HCT116 (cell line): ENCODE measurements around the gene NR2C2. TPM values are rescaled to one million over a fixed set of nuclear protein-coding genes. Genes with fewer than 3 reads are reported as not detected.

Source experiments
- ATAC-seq: fragments of 200-7000 bp; cut with Tn5 transposase; 2 replicates; pipeline ENCODE4 v1.9.1; 2020; ENCODE audit warnings: mild to moderate bottlenecking, moderate library complexity
- BruUV-seq: library from RNA; stranded (reverse); fragments of 400-500 nt; replicated peaks from 2 replicates; lab custom pipeline; 2021; lab: Mats Ljungman, UMichigan
- CTCF ChIA-PET: fragments of 300-600 bp; sonication (Branson Sonifier 250); formaldehyde crosslinking; loops from one replicate; lab custom pipeline; 2021; ENCODE audit warnings: antibody characterized with exemption; lab: Charles Lee
- POLR2A ChIA-PET: fragments of 300-600, 350-600 bp; sonication (Branson Sonifier 250); formaldehyde crosslinking; loops from one replicate; lab custom pipeline; 2021; ENCODE audit warnings: antibody characterized with exemption; lab: Charles Lee
- RAD21 ChIA-PET, 2 experiments: fragments of 300-600 bp; sonication (Branson Sonifier 250); formaldehyde crosslinking; loops; one replicate each; lab custom pipeline; 2023; ENCODE audit warnings: low total read pairs in 2 of 2; ENCODE audit not compliant: uncharacterized antibody in 2 of 2, unreplicated experiment in 2 of 2, low non-redundant PET in 1 of 2; lab: Charles Lee
- DNase-seq: peaks from one replicate; pipeline ENCODE4 v3.0.0-alpha.2; 2010; ENCODE audit warnings: low read depth, low spot score
- H2AFZ ChIP-seq: fragments of 200-600 bp; shearing (Covaris generic), sonication (generic); 2 replicates; pipeline ENCODE4 v1.6.1; 2017; ENCODE audit warnings: low read depth, mixed run types, mixed read lengths, antibody characterized with exemption, low read length; ENCODE audit not compliant: poor library complexity, severe bottlenecking
- H3K27ac ChIP-seq: 2 replicates; pipeline ENCODE4 v1.5.1; 2012; ENCODE audit warnings: low read depth, low read length
- H3K27me3 ChIP-seq: fragments of 200-600 bp; sonication (generic); 2 replicates; pipeline ENCODE4 v1.6.1; 2016; ENCODE audit warnings: mixed run types, low read length, mixed read lengths; ENCODE audit not compliant: insufficient read depth
- H3K36me3 ChIP-seq, 2 experiments: fragments of 200-500 bp in 1 of 2; fragments of 200-600 bp in 1 of 2; sonication (Bioruptor generic) in 1 of 2; sonication (generic) in 1 of 2; 2 replicates each; pipeline versions ENCODE4 v1.5.1 to v1.6.1; 2014 to 2016; ENCODE audit warnings: low read length in 2 of 2, inconsistent platforms in 1 of 2, mixed read lengths in 1 of 2, mixed run types in 1 of 2; ENCODE audit not compliant: insufficient read depth in 2 of 2, control insufficient read depth in 1 of 2
- H3K4me1 ChIP-seq, 2 experiments: fragments of 200-600 bp in 1 of 2; sonication (generic) in 1 of 2; 2 replicates each; pipeline versions ENCODE4 v1.5.1 to v1.6.1; 2012 to 2017; ENCODE audit warnings: low read length in 2 of 2, inconsistent platforms in 1 of 2, mild to moderate bottlenecking in 1 of 2, mixed read lengths in 1 of 2, mixed run types in 1 of 2, moderate library complexity in 1 of 2; ENCODE audit not compliant: insufficient read depth in 2 of 2, control insufficient read depth in 1 of 2
- H3K4me2 ChIP-seq: fragments of 200-600 bp; sonication (generic); 2 replicates; pipeline ENCODE4 v1.6.1; 2017; ENCODE audit warnings: mixed run types, low read length, mixed read lengths
- H3K4me3 ChIP-seq, 2 experiments: fragments of 200-600 bp in 1 of 2; sonication (generic) in 1 of 2; replicated peaks in 1 of 2; 2 replicates each; pipeline ENCODE4 v1.5.1; 2011 to 2016; ENCODE audit warnings: low read length in 2 of 2, control low read depth in 1 of 2, low read depth in 1 of 2, mild to moderate bottlenecking in 1 of 2, mixed read lengths in 1 of 2, mixed run types in 1 of 2
- H3K79me2 ChIP-seq: fragments of 200-600 bp; sonication (generic); 2 replicates; pipeline ENCODE4 v1.6.1; 2017; ENCODE audit warnings: mild to moderate bottlenecking, mixed run types, low read length, moderate library complexity, mixed read lengths; ENCODE audit not compliant: insufficient read depth
- H3K9ac ChIP-seq: fragments of 200-600 bp; sonication (generic); 2 replicates; pipeline ENCODE4 v1.6.1; 2016; ENCODE audit warnings: low read length, mixed read lengths
- H3K9me2 ChIP-seq: fragments of 200-600 bp; sonication (generic), shearing (Covaris generic); 2 replicates; pipeline ENCODE4 v1.6.1; 2017; ENCODE audit warnings: mixed run types, mild to moderate bottlenecking, moderate library complexity; ENCODE audit not compliant: insufficient read depth
- H3K9me3 ChIP-seq, 2 experiments: fragments of 200-500 bp in 1 of 2; fragments of 200-600 bp in 1 of 2; sonication (Bioruptor generic) in 1 of 2; sonication (generic) in 1 of 2; 2 replicates each; pipeline ENCODE4 v1.6.1; 2014 to 2017; ENCODE audit warnings: low read length in 2 of 2, mixed read lengths in 2 of 2, inconsistent platforms in 1 of 2, low read depth in 1 of 2, mild to moderate bottlenecking in 1 of 2, mixed run types in 1 of 2, moderate library complexity in 1 of 2; ENCODE audit not compliant: control insufficient read depth in 1 of 2, insufficient read depth in 1 of 2
- H4K20me1 ChIP-seq: fragments of 200-600 bp; sonication (generic), shearing (Covaris generic); 2 replicates; pipeline ENCODE4 v1.6.1; 2017; ENCODE audit warnings: mixed run types, mild to moderate bottlenecking, moderate library complexity; ENCODE audit not compliant: insufficient read depth
- ATF3 ChIP-seq: IDR thresholded peaks from 2 replicates; pipeline ENCODE4 v1.6.1; 2012
- CTCF ChIP-seq, 3 experiments: fragments of 200-600 bp in 1 of 3; sonication (generic) in 1 of 3; IDR thresholded peaks in 2 of 3; conservative IDR thresholded peaks in 1 of 3; 2 replicates each; pipeline ENCODE4 v1.5.1; 2012 to 2017; ENCODE audit warnings: low read depth in 2 of 3, low read length in 2 of 3, antibody characterized with exemption in 1 of 3, borderline replicate concordance in 1 of 3, control low read depth in 1 of 3, mild to moderate bottlenecking in 1 of 3, mixed read lengths in 1 of 3, mixed run types in 1 of 3, moderate library complexity in 1 of 3; ENCODE audit not compliant: insufficient read depth in 1 of 3
- ELF1 ChIP-seq: IDR thresholded peaks from 2 replicates; pipeline ENCODE4 v1.6.1; 2012; ENCODE audit warnings: low read depth, borderline replicate concordance
- EZH2 ChIP-seq: fragments of 200-600 bp; sonication (generic); IDR thresholded peaks from 2 replicates; pipeline ENCODE4 v1.6.1; 2017; ENCODE audit warnings: antibody characterized with exemption, mixed run types
- FOSL1 ChIP-seq: IDR thresholded peaks from 2 replicates; pipeline ENCODE4 v1.6.1; 2012; ENCODE audit warnings: low read depth
- JUND ChIP-seq: IDR thresholded peaks from 2 replicates; pipeline ENCODE4 v1.6.1; 2012
- POLR2AphosphoS5 ChIP-seq: IDR thresholded peaks from 2 replicates; pipeline ENCODE4 v1.6.1; 2011; ENCODE audit warnings: mild to moderate bottlenecking, low read depth, low read length, moderate library complexity
- REST ChIP-seq: IDR thresholded peaks from 2 replicates; pipeline ENCODE4 v1.6.1; 2012; ENCODE audit warnings: low read depth
- SP1 ChIP-seq: IDR thresholded peaks from 2 replicates; pipeline ENCODE4 v1.6.1; 2012; ENCODE audit warnings: low read depth
- TCF7L2 ChIP-seq: IDR thresholded peaks from 2 replicates; pipeline ENCODE4 v1.7.0; 2011; ENCODE audit warnings: borderline replicate concordance, inconsistent platforms; ENCODE audit not compliant: insufficient read depth, insufficient read length; ENCODE audit errors: extremely low read depth
- YY1 ChIP-seq: IDR thresholded peaks from 2 replicates; pipeline ENCODE4 v1.6.1; 2011; ENCODE audit warnings: low read length, low read depth, moderate library complexity, mild to moderate bottlenecking; ENCODE audit not compliant: insufficient replicate concordance; ENCODE audit errors: extremely low read depth
- ZBTB33 ChIP-seq: IDR thresholded peaks from 2 replicates; pipeline ENCODE4 v1.6.1; 2011; ENCODE audit warnings: mild to moderate bottlenecking, low read length, moderate library complexity; ENCODE audit not compliant: insufficient replicate concordance; ENCODE audit errors: extremely low read depth
- ZNF274 ChIP-seq: fragments of 200-500 bp; sonication (Bioruptor generic); IDR thresholded peaks from 2 replicates; pipeline ENCODE4 v1.6.1; 2014; ENCODE audit warnings: mild to moderate bottlenecking, low read depth, low read length, inconsistent platforms
- intact Hi-C: fragments of 100-400 bp; cut with micrococcal nuclease; formaldehyde crosslinking; loops from 2 replicates; pipeline ENCODE4 v1.10.0; 2022
- total RNA-seq: library from RNA; stranded (reverse); gene quantifications from one replicate; pipeline ENCODE4 v1.2.1, GENCODE V29; 2021; ENCODE audit not compliant: unreplicated experiment

NR2C2 gene
- total RNA-seq, 1 experiment from 2014 or later, result 45.0 TPM

- no peaks in the 10 kb centered on the region for H3K9me2 ChIP-seq
- H3K36me3 ChIP-seq, result peaks cover 29 to 38% of the 10 kb centered on the region in 2 experiments
Observed at GRCh38 chr3:15074500-15074899, 127.1 kb downstream of the NR2C2 start.

GRCh38 chr3:15079091-15079490, 131.7 kb downstream of the NR2C2 start:
- Histone ChIP-seq H3K4me3 (no peak overlapping the region), H2AFZ (no peak overlapping the region), H3K9me2 (no peaks in the 10 kb centered on the region), H3K9ac (no peak overlapping the region), H3K4me2 (no peak overlapping the region), H3K4me1 (no peaks in the 10 kb centered on the region), H3K36me3 (peaks cover 28 to 43% of the 10 kb centered on the region in 2 experiments), H3K79me2 (no peaks in the 10 kb centered on the region), H3K27me3 (no peaks in the 10 kb centered on the region), H3K27ac (no peak overlapping the region), H3K9me3 (no peaks in the 10 kb centered on the region), H4K20me1 (no peaks in the 10 kb centered on the region)
- no peak for DNase-seq
- intact Hi-C loops, result no loop called here
- no TSS peak for BruUV-seq
- ChIA-PET CTCF (no interaction called here), POLR2A (no interaction called here), RAD21 (no interaction called here)
- no peak for ATAC-seq
- TF ChIP-seq ZBTB33, result no peak
- no peak for TF ChIP-seq CTCF (IDR thresholded peaks at IDR 0.05 in 2 of 3, conservative IDR thresholded peaks at IDR 0.05 in 1 of 3; ENCODE audit: borderline replicate concordance in 1 of 3, insufficient read depth in 1 of 3, low read depth in 2 of 3, low read length in 2 of 3)
- TF ChIP-seq EZH2, result no peak
- no peak for TF ChIP-seq REST
- TF ChIP-seq ATF3, result no peak
- no peak for TF ChIP-seq YY1
- no peak for TF ChIP-seq SP1
- TF ChIP-seq POLR2AphosphoS5, result no peak
- no peak for TF ChIP-seq TCF7L2
- TF ChIP-seq ELF1, result no peak

More at GRCh38 chr3:15074500-15074899, 127.1 kb downstream of the NR2C2 start:
- H3K27ac ChIP-seq, result no peak overlapping the region
- no peaks in the 10 kb centered on the region for H3K27me3 ChIP-seq
- no peak overlapping the region for H3K9ac ChIP-seq
- DNase-seq, result no peak
- no peak overlapping the region for H3K4me3 ChIP-seq
- POLR2A ChIA-PET, result no interaction called here
- TF ChIP-seq ZNF274 (no peak), ELF1 (no peak), JUND (no peak), FOSL1 (no peak)
- TF ChIP-seq, all 23 proteins: peak for 0
- intact Hi-C loops, result no loop called here
- no peaks in the 10 kb centered on the region for H3K4me1 ChIP-seq
- ATAC-seq, result no peak
- no peak overlapping the region for H3K4me2 ChIP-seq
- RAD21 ChIA-PET, result no interaction called here
- H3K79me2 ChIP-seq, result no peaks in the 10 kb centered on the region
- CTCF ChIA-PET, result no interaction called here
- no peaks in the 10 kb centered on the region for H3K9me3 ChIP-seq
- BruUV-seq, result no TSS peak
- no peak overlapping the region for H2AFZ ChIP-seq
- H4K20me1 ChIP-seq, result no peaks in the 10 kb centered on the region
